DLD1 (cell line): Measurements from ENCODE around the gene BAHCC1.

ENCODE experiments used
- in situ Hi-C: cut with HindIII; loops from 2 replicates; pipeline ENCODE4 v1.10.0; 2017; ENCODE audit warnings: low sequenced_read_pairs

Gene BAHCC1

GRCh38 chr17:81489998-81490992, 95.0 kb downstream of the BAHCC1 start:
- in situ Hi-C loops, result no loop called here

- in situ Hi-C loops, result no loop called here
These were observed 95.9 kb downstream of the BAHCC1 start for GRCh38 chr17:81491181-81491581.

GRCh38 chr17:81491761-81492160, 96.5 kb downstream of the BAHCC1 start:
- in situ Hi-C loops, result no loop called here

GRCh38 chr17:81492202-81492601, 96.9 kb downstream of the BAHCC1 start:
- in situ Hi-C loops, result no loop called here

- in situ Hi-C loops, result no loop called here
These were observed 97.4 kb downstream of the BAHCC1 start for GRCh38 chr17:81492706-81493105.

- in situ Hi-C loops, result no loop called here
These were observed 98.2 kb downstream of the BAHCC1 start for GRCh38 chr17:81493198-81494038.

- in situ Hi-C loops, result no loop called here
These were observed 99.5 kb downstream of the BAHCC1 start for GRCh38 chr17:81494626-81495377.

- in situ Hi-C loops, result no loop called here
These were observed 103.8 kb downstream of the BAHCC1 start for GRCh38 chr17:81498953-81499600.

GRCh38 chr17:81499601-81499970, 104.3 kb downstream of the BAHCC1 start:
- in situ Hi-C loops, result no loop called here

GRCh38 chr17:81500047-81500446, 104.8 kb downstream of the BAHCC1 start:
- in situ Hi-C loops, result no loop called here

- in situ Hi-C loops, result no loop called here
These were observed 107.3 kb downstream of the BAHCC1 start for GRCh38 chr17:81502471-81503017.

- in situ Hi-C loops, result no loop called here
These were observed 108.4 kb downstream of the BAHCC1 start for GRCh38 chr17:81503619-81504018.

GRCh38 chr17:81508639-81509206, 113.5 kb downstream of the BAHCC1 start:
- in situ Hi-C loops, result no loop called here

GRCh38 chr17:81509207-81509971, 114.1 kb downstream of the BAHCC1 start:
- in situ Hi-C loops, result no loop called here

- in situ Hi-C loops, result no loop called here
These were observed 114.9 kb downstream of the BAHCC1 start for GRCh38 chr17:81509972-81510784.

- in situ Hi-C loops, result no loop called here
These were observed 115.7 kb downstream of the BAHCC1 start for GRCh38 chr17:81510785-81511553.

- in situ Hi-C loops, result no loop called here
These were observed 116.2 kb downstream of the BAHCC1 start for GRCh38 chr17:81511554-81511803.
